ENCODE measurements around the gene RNLS.

DNA sequence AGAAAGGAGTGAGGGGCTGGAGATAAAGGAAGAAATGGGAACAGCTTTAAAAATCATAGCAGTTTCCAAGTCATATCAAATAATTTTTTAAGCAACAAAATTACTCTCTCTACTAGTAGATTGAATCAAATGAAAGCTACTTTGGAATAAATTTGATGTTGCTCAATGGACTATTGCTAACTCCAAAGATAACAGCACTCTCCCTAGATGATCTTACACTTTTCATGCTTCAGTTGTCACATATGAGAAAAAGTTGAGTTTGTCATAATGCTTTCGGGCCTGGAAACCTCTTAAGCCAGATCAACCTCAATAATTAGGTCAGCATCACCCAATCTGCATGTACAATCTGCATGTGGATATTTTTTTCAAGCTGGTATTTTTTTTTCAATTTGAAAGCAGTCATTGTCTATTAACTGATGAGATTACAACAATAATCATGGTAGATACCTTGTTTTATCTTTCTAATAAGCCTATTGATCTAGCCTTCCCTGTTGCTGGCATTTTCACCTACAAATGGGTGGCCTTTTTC, 34.7 kb upstream of the RNLS start:
- TF ChIP-seq, protein P1, sequence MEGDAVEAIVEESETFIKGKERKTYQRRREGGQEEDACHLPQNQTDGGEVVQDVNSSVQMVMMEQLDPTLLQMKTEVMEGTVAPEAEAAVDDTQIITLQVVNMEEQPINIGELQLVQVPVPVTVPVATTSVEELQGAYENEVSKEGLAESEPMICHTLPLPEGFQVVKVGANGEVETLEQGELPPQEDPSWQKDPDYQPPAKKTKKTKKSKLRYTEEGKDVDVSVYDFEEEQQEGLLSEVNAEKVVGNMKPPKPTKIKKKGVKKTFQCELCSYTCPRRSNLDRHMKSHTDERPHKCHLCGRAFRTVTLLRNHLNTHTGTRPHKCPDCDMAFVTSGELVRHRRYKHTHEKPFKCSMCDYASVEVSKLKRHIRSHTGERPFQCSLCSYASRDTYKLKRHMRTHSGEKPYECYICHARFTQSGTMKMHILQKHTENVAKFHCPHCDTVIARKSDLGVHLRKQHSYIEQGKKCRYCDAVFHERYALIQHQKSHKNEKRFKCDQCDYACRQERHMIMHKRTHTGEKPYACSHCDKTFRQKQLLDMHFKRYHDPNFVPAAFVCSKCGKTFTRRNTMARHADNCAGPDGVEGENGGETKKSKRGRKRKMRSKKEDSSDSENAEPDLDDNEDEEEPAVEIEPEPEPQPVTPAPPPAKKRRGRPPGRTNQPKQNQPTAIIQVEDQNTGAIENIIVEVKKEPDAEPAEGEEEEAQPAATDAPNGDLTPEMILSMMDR (IDR thresholded peaks at IDR 0.05), result no peak
- no peak for TF ChIP-seq POLR2A (IDR thresholded peaks at IDR 0.05)

Data from tibial nerve (tissue), 3 donors.